HG03354 (cell line): ENCODE results near the gene FOXE1.

Source experiments
- ATAC-seq: cut with Tn5 transposase; IDR thresholded peaks from one replicate; pipeline ENCODE4 v1.9.1; 2021; ENCODE audit warnings: mild to moderate bottlenecking; ENCODE audit not compliant: unreplicated experiment, poor library complexity, severe bottlenecking

FOXE1 gene

GRCh38 chr9:97903177-97903576 is 50.2 kb downstream of the FOXE1 start:
- ATAC-seq, result no peak

GRCh38 chr9:97904725-97905124 is 51.7 kb downstream of the FOXE1 start:
- ATAC-seq, result no peak

- ATAC-seq, result no peak
Measured at GRCh38 chr9:97905228-97905627, 52.2 kb downstream of the FOXE1 start.
